Transverse colon (tissue), 3 donors: ENCODE data around the gene CYP46A1.

Experiments used
- CTCF ChIP-seq, 5 experiments: fragments of 200-600 bp in 3 of 5; fragments of 450-650 bp in 2 of 5; sonication (generic) in 3 of 5; IDR thresholded peaks; 1 replicate in 2 of 5; 2 replicates in 3 of 5; pipeline ENCODE4 v1.5.1; 2016 to 2017; ENCODE audit warnings: antibody characterized with exemption in 5 of 5, inconsistent platforms in 3 of 5, mild to moderate bottlenecking in 2 of 5, moderate library complexity in 1 of 5
- POLR2A ChIP-seq: fragments of 450-650 bp; IDR thresholded peaks from one replicate; pipeline ENCODE4 v1.6.1; 2016; ENCODE audit warnings: antibody characterized with exemption, mild to moderate bottlenecking, moderate library complexity

- TF ChIP-seq CTCF (IDR thresholded peaks at IDR 0.05) (no peak), POLR2A (no peak)
Observed at GRCh38 chr14:99688629-99689028, 4.5 kb downstream of the CYP46A1 start.
